Naive thymus-derived CD4-positive, alpha-beta T cell (primary cell): Measurements from ENCODE around the gene C14orf180. TPM values are rescaled to one million over a fixed set of nuclear protein-coding genes. Genes with fewer than 3 reads are reported as not detected.
"Not testable (repeated sequence)": the region's sequence is repeated elsewhere in the genome, so short reads cannot be mapped to it uniquely, and the experiment has no call there.

ENCODE experiments used
- ATAC-seq: fragments of 150-1000 bp; cut with Tn5 transposase; 2 replicates; pipeline ENCODE4 v1.10.0; 2021; ENCODE audit warnings: mild to moderate bottlenecking, moderate library complexity
- CTCF ChIA-PET: fragments of 350-600 bp; sonication (Branson Sonifier 250); formaldehyde crosslinking; loops from one replicate; lab custom pipeline; 2021; ENCODE audit warnings: antibody characterized with exemption; lab: Charles Lee
- POLR2A ChIA-PET: fragments of 350-600 bp; sonication (Branson Sonifier 250); formaldehyde crosslinking; loops from one replicate; lab custom pipeline; 2021; ENCODE audit warnings: antibody characterized with exemption, inconsistent platforms; lab: Charles Lee
- DNase-seq, 9 donors: peaks; one replicate each; pipeline versions ENCODE4 v3.0.0 to v3.0.0-alpha.2; 2020 to 2022; ENCODE audit warnings: mixed read lengths in 1 of 9
- H3K27ac ChIP-seq: one replicate; pipeline ENCODE4 v1.7.0; 2013; ENCODE audit warnings: mild to moderate bottlenecking, low read depth, low read length, moderate library complexity
- H3K27me3 ChIP-seq, 2 donors: one replicate each; pipeline ENCODE4 v1.7.0; 2013; ENCODE audit warnings: low read length in 2 of 2, mild to moderate bottlenecking in 2 of 2, moderate library complexity in 2 of 2; ENCODE audit not compliant: control insufficient read depth in 2 of 2, insufficient read depth in 2 of 2
- H3K36me3 ChIP-seq, 3 experiments: 1 replicate in 2 of 3; 2 replicates in 1 of 3; pipeline ENCODE4 v1.7.0; 2013; ENCODE audit warnings: low read length in 3 of 3, mild to moderate bottlenecking in 3 of 3, moderate library complexity in 1 of 3; ENCODE audit not compliant: insufficient read depth in 3 of 3, control insufficient read depth in 2 of 3
- H3K4me1 ChIP-seq, 2 donors: one replicate each; pipeline ENCODE4 v1.7.0; 2013; ENCODE audit warnings: low read length in 2 of 2, mild to moderate bottlenecking in 2 of 2, moderate library complexity in 1 of 2; ENCODE audit not compliant: control insufficient read depth in 2 of 2, insufficient read depth in 2 of 2
- H3K4me3 ChIP-seq: 2 replicates; pipeline ENCODE4 v1.7.0; 2013; ENCODE audit warnings: mild to moderate bottlenecking, low read length
- H3K9me3 ChIP-seq, 3 experiments: 1 replicate in 2 of 3; 2 replicates in 1 of 3; pipeline ENCODE4 v1.7.0; 2013; ENCODE audit warnings: low read length in 3 of 3; ENCODE audit not compliant: control insufficient read depth in 2 of 3
- H3K27ac Mint-ChIP-seq, 9 donors: one replicate each; pipeline ENCODE4 v1.8.0; 2020 to 2022; ENCODE audit warnings: mixed read lengths in 9 of 9, mild to moderate bottlenecking in 8 of 9, moderate library complexity in 5 of 9, inconsistent platforms in 2 of 9
- H3K27me3 Mint-ChIP-seq, 5 donors: one replicate each; pipeline ENCODE4 v1.8.0; 2021 to 2022; ENCODE audit warnings: mixed read lengths in 5 of 5, mild to moderate bottlenecking in 1 of 5
- H3K36me3 Mint-ChIP-seq, 5 donors: one replicate each; pipeline ENCODE4 v1.8.0; 2020 to 2022; ENCODE audit warnings: mixed read lengths in 5 of 5, mild to moderate bottlenecking in 3 of 5, inconsistent platforms in 1 of 5
- H3K4me1 Mint-ChIP-seq, 7 donors: one replicate each; pipeline ENCODE4 v1.8.0; 2020 to 2022; ENCODE audit warnings: mixed read lengths in 7 of 7, mild to moderate bottlenecking in 3 of 7, inconsistent platforms in 1 of 7
- H3K4me3 Mint-ChIP-seq, 10 donors: one replicate each; pipeline ENCODE4 v1.8.0; 2020 to 2022; ENCODE audit warnings: mild to moderate bottlenecking in 10 of 10, mixed read lengths in 10 of 10, moderate library complexity in 6 of 10, inconsistent platforms in 2 of 10
- H3K9me3 Mint-ChIP-seq, 11 donors: one replicate each; pipeline ENCODE4 v1.8.0; 2020 to 2022; ENCODE audit warnings: mixed read lengths in 11 of 11, mild to moderate bottlenecking in 4 of 11, inconsistent platforms in 1 of 11, moderate library complexity in 1 of 11
- intact Hi-C, 2 donors: fragments of 100-400 bp; cut with micrococcal nuclease; formaldehyde crosslinking; loops; one replicate each; pipeline ENCODE4 v1.15.1; 2023
- polyA plus RNA-seq, 2 donors: library from polyadenylated mRNA; unstranded; fragments of 300-500 nt; fragmentation: Illumina TruSeq; gene quantifications; one replicate each; pipeline ENCODE4 v1.2.3, GENCODE V29; 2021
- total RNA-seq, 6 experiments: library from RNA in 5 of 6; stranded (reverse) in 5 of 6; gene quantifications; 1 replicate in 5 of 6; 2 replicates in 1 of 6; pipeline ENCODE4 v1.2.3 and lab custom pipeline; 2021 to 2026

Gene C14orf180
- total and polyA plus RNA-seq, 7 experiments from 2014 or later = not detected

DNA sequence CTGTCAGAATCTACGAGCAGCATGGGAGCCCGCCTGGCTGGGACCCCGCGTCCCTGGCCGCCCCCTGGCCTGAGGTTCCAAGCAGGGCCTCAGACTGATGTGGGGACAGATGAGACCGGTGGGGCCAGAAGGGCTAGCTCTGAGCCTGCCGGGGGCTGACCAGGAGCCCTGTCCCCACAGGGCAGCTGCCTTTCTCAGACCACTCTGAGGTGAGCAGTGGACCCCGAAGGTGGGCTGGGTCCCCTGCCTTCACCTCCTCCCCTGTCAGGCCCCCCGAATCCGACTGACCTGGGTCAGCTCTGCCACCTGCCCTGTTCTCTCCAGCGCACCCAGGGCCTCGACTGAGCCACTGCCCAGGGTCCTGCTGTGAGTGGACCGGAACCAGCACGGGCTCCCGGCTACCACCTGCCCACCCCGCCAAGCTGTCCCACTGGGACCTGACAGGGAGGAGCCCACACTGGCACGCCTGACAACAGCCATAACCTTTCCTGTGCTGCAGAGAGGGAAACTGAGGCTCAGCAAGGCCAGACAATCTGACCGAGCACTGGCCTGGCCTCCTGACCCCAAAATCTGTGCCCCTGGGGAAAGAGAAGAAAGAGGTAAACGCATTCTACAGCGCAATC, 54.7 kb downstream of the C14orf180 start:
- ChIA-PET POLR2A (no interaction called here), CTCF (no interaction called here)
- Mint-ChIP-seq H3K27me3 (peaks cover 3 to 12% (median 7%) of the 10 kb centered on the region in 5 donors), H3K9me3 (peaks cover 0 to 10% (median 2%) of the 10 kb centered on the region in 11 donors), H3K4me1 (no peaks in the 10 kb centered on the region), H3K36me3 (peaks cover 0 to 2% (median 0%) of the 10 kb centered on the region in 5 donors), H3K27ac (no peak overlapping the region), H3K4me3 (no peak overlapping the region)
- Histone ChIP-seq H3K9me3 (peaks cover 0 to 5% (median 0%) of the 10 kb centered on the region in 3 experiments), H3K4me3 (no peak overlapping the region), H3K36me3 (no peaks in the 10 kb centered on the region), H3K4me1 (no peaks in the 10 kb centered on the region), H3K27ac (no peak overlapping the region), H3K27me3 (no peaks in the 10 kb centered on the region)
- DNase-seq (no peak), ATAC-seq (no peak)
- intact Hi-C loops = no loop called here

DNA sequence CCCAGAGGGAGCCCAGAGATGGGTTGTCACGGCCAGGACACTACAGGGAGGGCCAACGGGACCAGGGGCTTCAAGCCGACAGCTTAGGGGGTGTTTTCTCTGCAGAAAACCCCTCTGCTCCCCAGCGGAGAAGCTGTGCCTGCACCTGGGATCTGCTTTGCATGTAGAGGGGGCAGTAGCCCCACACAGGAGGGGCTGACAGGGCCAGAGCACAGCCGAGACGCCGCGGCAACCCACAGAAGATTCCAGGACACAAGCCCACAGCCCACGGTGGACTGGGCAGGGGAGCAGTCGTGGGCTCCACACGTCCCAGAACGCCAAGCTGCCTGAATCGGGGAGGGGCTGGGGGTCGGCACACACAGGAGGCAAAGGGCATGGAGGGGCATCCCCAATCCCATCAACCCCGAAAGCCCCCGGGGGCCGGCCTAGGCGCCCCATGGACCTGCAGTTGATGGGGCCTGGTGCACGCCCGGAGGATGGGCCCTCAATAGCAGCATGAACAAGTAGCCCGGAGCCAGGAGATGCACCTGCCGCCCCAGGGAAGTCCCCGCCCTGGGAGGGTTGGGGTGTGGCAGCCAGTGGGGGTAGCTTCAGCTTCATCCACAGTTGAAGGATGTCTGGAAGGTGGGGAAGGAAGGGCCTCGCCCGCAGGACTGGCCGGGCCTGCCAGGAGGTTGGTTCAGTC, 55.5 kb downstream of the C14orf180 start:
- Histone ChIP-seq H3K27ac (no peak overlapping the region), H3K4me1 (no peaks in the 10 kb centered on the region), H3K9me3 (no peaks in the 10 kb centered on the region), H3K4me3 (no peak overlapping the region), H3K36me3 (no peaks in the 10 kb centered on the region), H3K27me3 (no peaks in the 10 kb centered on the region)
- no peaks in the 10 kb centered on the region for H3K36me3 Mint-ChIP-seq
- intact Hi-C loops = loop anchor here in 1 of 2 donors (5.0 kb wide), 1 partner anchor 558 kb away; no protein-coding TSS in a partner anchor
- POLR2A ChIA-PET = no interaction called here
- H3K27me3 Mint-ChIP-seq = peaks cover 3 to 12% (median 7%) of the 10 kb centered on the region in 5 donors
- peaks cover 0 to 2% (median 0%) of the 10 kb centered on the region in 11 donors for H3K9me3 Mint-ChIP-seq
- no peak for DNase-seq
- CTCF ChIA-PET = no interaction called here
- ATAC-seq = no peak
- H3K4me1 Mint-ChIP-seq = peaks cover 0 to 5% (median 0%) of the 10 kb centered on the region in 7 donors
- no peak overlapping the region for H3K27ac Mint-ChIP-seq
- no peak overlapping the region for H3K4me3 Mint-ChIP-seq

DNA sequence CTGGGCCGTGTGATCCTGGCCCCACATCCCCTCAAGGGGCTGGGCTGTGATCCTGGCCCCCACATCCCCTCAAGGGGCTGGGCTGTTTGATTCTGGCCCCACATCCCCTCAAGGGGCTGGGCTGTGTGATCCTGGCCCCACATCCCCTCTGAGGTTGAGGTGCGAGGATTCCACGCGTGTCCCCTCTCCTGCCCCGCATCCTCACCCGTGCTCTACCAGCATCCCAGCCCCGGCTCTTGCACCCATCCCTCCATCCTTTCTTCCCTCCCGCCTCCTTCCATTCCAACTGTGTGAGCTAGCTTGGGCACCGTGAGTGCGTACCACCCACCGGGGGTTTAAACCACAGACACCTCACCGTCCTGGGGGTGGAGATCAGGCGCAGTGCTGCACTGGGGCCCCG, 56.2 kb downstream of the C14orf180 start:
- no peak overlapping the region for H3K27ac Mint-ChIP-seq
- ATAC-seq = no peak
- H3K9me3 ChIP-seq = no peaks in the 10 kb centered on the region
- H3K36me3 ChIP-seq = no peaks in the 10 kb centered on the region
- no peaks in the 10 kb centered on the region for H3K4me1 ChIP-seq
- intact Hi-C loops = loop anchor here in 1 of 2 donors (5.0 kb wide), 1 partner anchor 558 kb away; no protein-coding TSS in a partner anchor
- peaks cover under 1 to 12% (median 7%) of the 10 kb centered on the region in 5 donors for H3K27me3 Mint-ChIP-seq
- no peak overlapping the region for H3K27ac ChIP-seq
- H3K27me3 ChIP-seq = no peaks in the 10 kb centered on the region
- peaks cover 0 to 5% (median 0%) of the 10 kb centered on the region in 7 donors for H3K4me1 Mint-ChIP-seq
- CTCF ChIA-PET = no interaction called here
- no peak for DNase-seq
- POLR2A ChIA-PET = no interaction called here
- no peak overlapping the region for H3K4me3 Mint-ChIP-seq
- H3K36me3 Mint-ChIP-seq = no peaks in the 10 kb centered on the region
- no peak overlapping the region for H3K4me3 ChIP-seq
- H3K9me3 Mint-ChIP-seq = peaks cover 0 to under 1% (median 0%) of the 10 kb centered on the region in 11 donors

DNA sequence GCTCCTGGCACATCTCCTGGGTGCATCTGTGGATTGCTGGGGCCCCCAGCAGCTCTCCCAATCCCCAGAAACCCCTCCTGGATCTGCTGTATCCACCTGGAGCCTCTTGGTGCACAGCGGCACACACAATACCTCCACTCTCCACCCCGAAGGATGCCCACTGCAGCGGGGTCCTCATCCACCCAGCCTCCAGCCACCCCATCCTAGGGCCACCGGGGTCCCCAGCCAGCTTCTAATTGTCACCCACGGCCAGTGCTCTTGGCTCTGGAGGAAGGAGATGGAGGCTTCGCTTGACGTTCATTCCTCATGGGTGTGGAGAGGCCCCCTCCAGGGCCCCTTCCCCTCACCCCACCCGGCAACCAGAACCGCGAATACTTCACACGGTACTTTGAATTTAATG, 56.6 kb downstream of the C14orf180 start:
- POLR2A ChIA-PET = no interaction called here
- Histone ChIP-seq H3K4me3 (no peak overlapping the region), H3K36me3 (no peaks in the 10 kb centered on the region), H3K27ac (no peak overlapping the region), H3K4me1 (no peaks in the 10 kb centered on the region), H3K9me3 (no peaks in the 10 kb centered on the region), H3K27me3 (no peaks in the 10 kb centered on the region)
- peaks cover 0 to 5% (median 0%) of the 10 kb centered on the region in 7 donors for H3K4me1 Mint-ChIP-seq
- no peaks in the 10 kb centered on the region for H3K9me3 Mint-ChIP-seq
- no peaks in the 10 kb centered on the region for H3K36me3 Mint-ChIP-seq
- no peak for ATAC-seq
- no peak overlapping the region for H3K27ac Mint-ChIP-seq
- CTCF ChIA-PET = no interaction called here
- peaks cover 0 to 12% (median 7%) of the 10 kb centered on the region in 5 donors for H3K27me3 Mint-ChIP-seq
- intact Hi-C loops = loop anchor here in 1 of 2 donors (5.0 kb wide), 1 partner anchor 559 kb away; no protein-coding TSS in a partner anchor
- DNase-seq = no peak
- peak overlapping the region in 1 of 10 donors; percentile 38 for H3K4me3 Mint-ChIP-seq

DNA sequence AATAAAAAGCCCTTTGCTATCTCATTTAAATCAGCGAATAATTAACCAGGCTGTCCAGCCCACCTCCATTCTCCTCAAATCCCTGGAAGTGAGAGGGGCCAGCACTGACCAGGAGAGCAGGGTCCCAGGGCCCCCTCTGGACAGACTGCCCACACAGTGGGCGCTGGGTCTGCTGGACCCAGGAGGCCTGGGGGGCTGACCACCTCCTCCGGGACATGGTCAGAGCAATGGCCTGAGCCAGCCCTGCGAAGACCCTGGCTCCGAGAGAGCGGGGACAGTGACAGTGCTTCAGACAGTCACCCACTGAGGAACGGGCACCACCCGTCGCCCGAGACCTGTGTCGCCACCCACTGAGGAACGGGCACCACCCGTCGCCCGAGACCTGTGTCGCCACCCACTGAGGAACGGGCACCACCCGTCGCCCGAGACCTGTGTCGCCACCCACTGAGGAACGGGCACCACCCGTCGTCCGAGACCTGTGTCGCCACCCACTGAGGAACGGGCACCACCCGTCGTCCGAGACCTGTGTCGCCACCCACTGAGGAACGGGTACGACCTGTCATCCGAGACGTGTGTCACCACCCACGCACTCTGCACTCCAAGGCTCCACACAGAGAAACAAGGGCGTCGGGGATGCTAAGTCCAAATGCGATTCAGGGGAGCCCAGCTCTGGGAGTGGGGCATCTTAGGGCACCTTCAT, 57.4 kb downstream of the C14orf180 start:
- H3K27ac ChIP-seq, H3K36me3 Mint-ChIP-seq, H3K4me3 Mint-ChIP-seq, H3K4me3 ChIP-seq, CTCF ChIA-PET, H3K4me1 Mint-ChIP-seq, H3K27ac Mint-ChIP-seq, POLR2A ChIA-PET, H3K9me3 ChIP-seq, H3K36me3 ChIP-seq, ATAC-seq, H3K4me1 ChIP-seq, H3K27me3 ChIP-seq, DNase-seq, H3K9me3 Mint-ChIP-seq: not testable (repeated sequence)
- peaks cover 0 to 12% (median 7%) of the 10 kb centered on the region in 5 donors for H3K27me3 Mint-ChIP-seq
- intact Hi-C loops = loop anchor here in 1 of 2 donors (5.0 kb wide), 1 partner anchor 560 kb away; no protein-coding TSS in a partner anchor

DNA sequence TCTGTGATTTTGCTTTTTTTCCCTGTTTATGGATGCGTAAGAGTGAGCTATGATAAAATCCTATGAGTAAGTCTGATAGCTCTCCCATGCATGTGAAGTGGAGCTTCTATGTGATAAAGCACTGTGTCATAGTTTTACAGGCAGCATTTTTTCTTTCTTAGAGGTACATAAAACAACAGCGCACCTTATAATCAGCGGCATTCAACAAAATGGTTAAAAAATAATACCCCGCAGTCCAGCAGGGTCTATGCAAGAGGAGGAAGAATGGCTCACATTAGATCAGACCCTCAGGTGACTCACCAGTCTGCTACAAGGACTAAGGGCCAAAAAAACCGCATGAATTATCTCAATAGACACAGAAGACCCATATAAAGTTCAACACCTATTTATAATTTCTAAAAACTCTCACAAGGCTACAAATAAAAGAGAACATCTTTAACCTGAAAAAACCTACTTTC, 58.0 kb downstream of the C14orf180 start:
- no peaks in the 10 kb centered on the region for H3K27me3 ChIP-seq
- H3K4me3 ChIP-seq = no peak overlapping the region
- Mint-ChIP-seq H3K27ac (no peak overlapping the region), H3K9me3 (no peaks in the 10 kb centered on the region), H3K4me1 (peaks cover 0 to 5% (median 0%) of the 10 kb centered on the region in 7 donors), H3K27me3 (peaks cover 0 to 12% (median 7%) of the 10 kb centered on the region in 5 donors), H3K36me3 (no peaks in the 10 kb centered on the region), H3K4me3 (no peak overlapping the region)
- H3K4me1 ChIP-seq = no peaks in the 10 kb centered on the region
- ChIA-PET CTCF (no interaction called here), POLR2A (no interaction called here)
- H3K27ac ChIP-seq = no peak overlapping the region
- H3K36me3 ChIP-seq = no peaks in the 10 kb centered on the region
- intact Hi-C loops = loop anchor here in 1 of 2 donors (5.0 kb wide), 1 partner anchor 560 kb away; no protein-coding TSS in a partner anchor
- DNase-seq (no peak), ATAC-seq (no peak)
- H3K9me3 ChIP-seq = no peaks in the 10 kb centered on the region
